ENCODE measurements around the gene OR10H3. TPM values are rescaled to one million over a fixed set of nuclear protein-coding genes. Genes with fewer than 3 reads are reported as not detected.

The OR10H3 gene
- total and polyA plus RNA-seq, 2 of the 8 experiments (the other 6 are each of a cell fraction or from before 2014, with no cell fraction given): not detected

DNA sequence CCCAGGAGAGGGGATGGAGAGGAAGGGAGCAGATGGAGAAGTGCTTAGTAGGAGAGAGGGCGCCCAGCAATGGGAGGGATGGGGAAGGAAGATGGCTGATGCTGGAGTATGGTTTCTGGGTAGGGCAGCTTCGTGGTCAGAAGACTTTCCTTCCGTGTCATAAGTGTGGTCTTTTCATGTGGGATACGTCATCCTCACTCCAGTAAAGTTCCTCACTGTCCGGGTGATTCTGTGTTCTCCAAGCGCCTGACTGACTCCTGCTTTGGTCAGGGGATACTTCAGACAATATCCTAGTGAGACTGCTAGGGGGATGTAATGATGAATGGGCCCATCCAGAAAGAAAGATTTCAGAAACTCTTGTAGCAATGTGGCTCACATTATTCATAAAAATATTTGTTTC, 3.9 kb upstream of the OR10H3 start:
- Histone ChIP-seq H3K56ac (replicated peaks; ENCODE audit: insufficient read length, low read depth, low read length) (no peak overlapping the region), H2AK5ac (ENCODE audit: low read depth, low read length) (no peak overlapping the region), H2BK15ac (ENCODE audit: low read length) (no peak overlapping the region), H4K20me1 (replicated peaks in 1 of 2; ENCODE audit: control insufficient read depth in 1 of 2, insufficient read depth in 2 of 2, low read length in 2 of 2) (no peaks in the 10 kb centered on the region), H3K27ac (ENCODE audit: low read depth, low read length) (no peak overlapping the region), H4K91ac (replicated peaks; ENCODE audit: insufficient read length, low read length) (no peak overlapping the region), H3K79me1 (ENCODE audit: low read depth, low read length) (no peaks in the 10 kb centered on the region), H4K5ac (ENCODE audit: insufficient read length, low read depth, low read length) (no peak overlapping the region), H3K36me3 (ENCODE audit: control insufficient read depth in 2 of 4, insufficient read depth in 4 of 4, low read length in 3 of 4) (no peaks in the 10 kb centered on the region; a peak in 1 of 8 replicates), H3K79me2 (ENCODE audit: control insufficient read depth in 1 of 2, insufficient read depth in 2 of 2, low read length in 2 of 2) (no peaks in the 10 kb centered on the region), H3K23ac (ENCODE audit: insufficient read length) (no peak overlapping the region), H3K4me3 (ENCODE audit: extremely low read depth in 1 of 4, insufficient read depth in 2 of 4, low read depth in 3 of 4, low read length in 4 of 4) (no peak overlapping the region), H3K4me2 (ENCODE audit: insufficient read depth in 1 of 2, low read depth in 2 of 2, low read length in 2 of 2) (no peak overlapping the region), H3K18ac (ENCODE audit: extremely low read depth, low read length) (no peak overlapping the region), H3K9ac (replicated peaks in 1 of 4; ENCODE audit: extremely low read depth in 1 of 4, low read depth in 3 of 4, low read length in 3 of 4) (no peak overlapping the region), H3K4ac (replicated peaks; ENCODE audit: insufficient read length, low read depth, low read length) (no peak overlapping the region), H3K27me3 (replicated peaks in 1 of 4; ENCODE audit: control insufficient read depth in 3 of 4, extremely low read depth in 1 of 4, insufficient read depth in 3 of 4, low read length in 3 of 4) (no peaks in the 10 kb centered on the region), H3K9me3 (ENCODE audit: insufficient read depth in 2 of 2, low read depth in 1 of 2, low read length in 1 of 2) (peaks cover 39 to 69% of the 10 kb centered on the region in 2 experiments), H3K23me2 (ENCODE audit: low read depth, low read length) (no peaks in the 10 kb centered on the region), H3K14ac (ENCODE audit: insufficient read length) (no peak overlapping the region), H2BK120ac (replicated peaks; ENCODE audit: low read depth, low read length) (no peak overlapping the region), H4K8ac (ENCODE audit: extremely low read depth, insufficient read depth, low read length) (no peak overlapping the region), H2BK12ac (ENCODE audit: low read depth, low read length) (no peak overlapping the region), H3K4me1 (replicated peaks in 1 of 4; ENCODE audit: control insufficient read depth in 3 of 4, insufficient read depth in 4 of 4, low read length in 3 of 4) (no peaks in the 10 kb centered on the region), H2AFZ (ENCODE audit: low read length) (no peak overlapping the region), H2BK20ac (ENCODE audit: low read length) (no peak overlapping the region), H2BK5ac (ENCODE audit: low read depth, low read length) (no peak overlapping the region)
- CTCF ChIA-PET (ENCODE audit: partially characterized antibody): no interaction called here
- no peak for DNase-seq (ENCODE audit: low read depth in 1 of 2, low spot score in 2 of 2)
- no peak for FAIRE-seq
- TF ChIP-seq BACH1 (IDR thresholded peaks at IDR 0.05; ENCODE audit: low read length): no peak
- 52% methylated on average over 6 of the region's 6 CpGs; no CpG with 5 or more reads in 1 of the 2 experiments for whole genome bisulfite sequencing, 2 experiments (ENCODE audit: extremely low coverage in 1 of 2, insufficient coverage in 1 of 2, insufficient read length in 1 of 2, insufficient replicate concordance in 2 of 2, low coverage in 1 of 2, low lambda C conversion rate in 2 of 2, missing lambda C conversion rate in 1 of 2)
- POLR2A ChIA-PET (ENCODE audit: partially characterized antibody): no interaction called here
